Psoas muscle (tissue), 8 donors: ENCODE data around the gene KLRC3. TPM values are rescaled to one million over a fixed set of nuclear protein-coding genes. Genes with fewer than 3 reads are reported as not detected.
"Not testable (repeated sequence)": the region's sequence is repeated elsewhere in the genome, so short reads cannot be mapped to it uniquely, and the experiment has no call there.

Source experiments
- ATAC-seq, 4 donors: fragments of 200-7000 bp; cut with Tn5 transposase; one replicate each; pipeline ENCODE4 v1.9.1; 2020; ENCODE audit warnings: moderate library complexity in 3 of 4, mild to moderate bottlenecking in 2 of 4
- DNase-seq, 2 donors: peaks; one replicate each; pipeline ENCODE4 v3.0.0-alpha.2; 2020
- H3K27ac ChIP-seq: fragments of 200-600 bp; one replicate; pipeline ENCODE4 v1.8.0; 2022
- H3K27me3 ChIP-seq, 3 donors: fragments of 200-600 bp in 1 of 3; one replicate each; pipeline versions ENCODE4 v1.6.1 to v1.8.0; 2013 to 2022; ENCODE audit warnings: low read length in 2 of 3, mild to moderate bottlenecking in 2 of 3, moderate library complexity in 1 of 3; ENCODE audit not compliant: insufficient read depth in 3 of 3
- H3K36me3 ChIP-seq, 2 donors: fragments of 200-600 bp in 1 of 2; one replicate each; pipeline versions ENCODE4 v1.6.1 to v1.8.0; 2013 to 2022; ENCODE audit warnings: low read depth in 1 of 2, mild to moderate bottlenecking in 1 of 2, moderate library complexity in 1 of 2; ENCODE audit not compliant: insufficient read depth in 1 of 2
- H3K4me1 ChIP-seq: fragments of 200-600 bp; one replicate; pipeline ENCODE4 v1.8.0; 2022
- H3K4me3 ChIP-seq: fragments of 200-600 bp; one replicate; pipeline ENCODE4 v1.8.0; 2022; ENCODE audit warnings: mild to moderate bottlenecking
- H3K9me3 ChIP-seq: fragments of 200-600 bp; one replicate; pipeline ENCODE4 v1.8.0; 2022
- WGBS, 3 donors: extraction: QIAGEN DNeasy Blood & Tissue Kit; methylation state at CpG; one replicate each; pipeline versions ENCODE4 v1.1.6 to v1.1.7; 2013; 5-methylcytosine and 5-hydroxymethylcytosine counted together
- intact Hi-C, 2 donors: fragments of 100-400 bp; cut with DNase I; formaldehyde crosslinking; loops; one replicate each; pipeline versions ENCODE4 v1.11.0 to v1.14.2; 2022
- polyA plus RNA-seq, 3 donors: library from polyadenylated mRNA; stranded (reverse); fragments of 200-250 nt; gene quantifications; one replicate each; pipeline ENCODE4 v1.2.3, GENCODE V29; 2013
- total RNA-seq, 4 donors: library from RNA; stranded (reverse); fragmentation: NEBNext Ultra II Directional in 2 of 4; extraction: Animal tissue kit (Norgen Biotek cat#: 25700) in 2 of 4; gene quantifications; one replicate each; pipeline versions ENCODE4 v1.2.1 to v1.2.4, GENCODE V29; 2021 to 2023
- TF ChIP-seq, protein P1 (sequence below): fragments of 200-600 bp; IDR thresholded peaks from one replicate; pipeline ENCODE4 v1.8.0; 2022; ENCODE audit warnings: antibody characterized with exemption
- donor health status: healthy with polysubstance abuse.
- donor health status: DM: no; HTN: no; CAD: no; lungs with moderate emphysema.
- donor health status: Bipolar disorder and iron deficiency.
- donor health status: healthy.
- donor health status: DM: yes; HTN: yes; CAD: no.
- donor health status: DM: no; HTN: no; CAD: no.
- donor health status: DM: no; HTN: no; CAD: no.
- donor health status: DM: yes; HTN: yes; CAD: no.

The KLRC3 gene
- total and polyA plus RNA-seq, 7 donors = not detected

- peak; percentile 59 to 65 for DNase-seq
- 17 to 29% (median 27%) methylated on average over 7 of the region's 7 CpGs for WGBS, 3 donors
- H3K27ac ChIP-seq = no peak overlapping the region
Measured at GRCh38 chr12:10392394-10392930, 27.9 kb downstream of the KLRC3 start.

DNA sequence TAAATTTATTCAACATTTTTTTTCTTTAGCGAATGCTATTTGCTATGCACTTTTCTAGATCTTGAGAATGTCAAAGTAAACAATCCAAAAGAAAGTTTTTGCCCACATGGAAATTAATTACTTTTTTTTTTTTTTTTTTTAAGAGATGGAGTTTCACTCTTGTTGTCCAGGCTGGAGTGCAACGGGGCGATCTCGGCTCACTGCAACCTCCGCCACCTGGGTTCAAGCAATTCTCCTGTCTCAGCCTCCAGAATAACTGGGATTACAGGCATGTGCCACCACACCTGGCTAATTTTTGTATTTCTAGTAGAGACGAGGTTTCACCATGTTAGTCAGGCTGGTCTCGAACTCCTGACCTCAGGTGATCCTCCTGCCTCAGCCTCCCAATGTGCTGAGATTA is 29.4 kb downstream of the KLRC3 start:
- DNase-seq, H3K9me3 ChIP-seq, H3K4me3 ChIP-seq, ATAC-seq, intact Hi-C loops, H3K27me3 ChIP-seq, H3K36me3 ChIP-seq, H3K4me1 ChIP-seq, H3K27ac ChIP-seq: not testable (repeated sequence)
- WGBS, 3 donors = 90 to 96% (median 95%) methylated on average over 7 of the region's 7 CpGs

More at GRCh38 chr12:10392394-10392930, 27.9 kb downstream of the KLRC3 start:
- no peaks in the 10 kb centered on the region for H3K4me1 ChIP-seq
- TF ChIP-seq, protein P1, sequence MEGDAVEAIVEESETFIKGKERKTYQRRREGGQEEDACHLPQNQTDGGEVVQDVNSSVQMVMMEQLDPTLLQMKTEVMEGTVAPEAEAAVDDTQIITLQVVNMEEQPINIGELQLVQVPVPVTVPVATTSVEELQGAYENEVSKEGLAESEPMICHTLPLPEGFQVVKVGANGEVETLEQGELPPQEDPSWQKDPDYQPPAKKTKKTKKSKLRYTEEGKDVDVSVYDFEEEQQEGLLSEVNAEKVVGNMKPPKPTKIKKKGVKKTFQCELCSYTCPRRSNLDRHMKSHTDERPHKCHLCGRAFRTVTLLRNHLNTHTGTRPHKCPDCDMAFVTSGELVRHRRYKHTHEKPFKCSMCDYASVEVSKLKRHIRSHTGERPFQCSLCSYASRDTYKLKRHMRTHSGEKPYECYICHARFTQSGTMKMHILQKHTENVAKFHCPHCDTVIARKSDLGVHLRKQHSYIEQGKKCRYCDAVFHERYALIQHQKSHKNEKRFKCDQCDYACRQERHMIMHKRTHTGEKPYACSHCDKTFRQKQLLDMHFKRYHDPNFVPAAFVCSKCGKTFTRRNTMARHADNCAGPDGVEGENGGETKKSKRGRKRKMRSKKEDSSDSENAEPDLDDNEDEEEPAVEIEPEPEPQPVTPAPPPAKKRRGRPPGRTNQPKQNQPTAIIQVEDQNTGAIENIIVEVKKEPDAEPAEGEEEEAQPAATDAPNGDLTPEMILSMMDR = no peak
- peak; percentile 75 to 96 (median 89) for ATAC-seq
- H3K36me3 ChIP-seq = no peaks in the 10 kb centered on the region
- intact Hi-C loops = no loop called here
- no peaks in the 10 kb centered on the region for H3K27me3 ChIP-seq
- no peaks in the 10 kb centered on the region for H3K9me3 ChIP-seq
- no peak overlapping the region for H3K4me3 ChIP-seq

DNA sequence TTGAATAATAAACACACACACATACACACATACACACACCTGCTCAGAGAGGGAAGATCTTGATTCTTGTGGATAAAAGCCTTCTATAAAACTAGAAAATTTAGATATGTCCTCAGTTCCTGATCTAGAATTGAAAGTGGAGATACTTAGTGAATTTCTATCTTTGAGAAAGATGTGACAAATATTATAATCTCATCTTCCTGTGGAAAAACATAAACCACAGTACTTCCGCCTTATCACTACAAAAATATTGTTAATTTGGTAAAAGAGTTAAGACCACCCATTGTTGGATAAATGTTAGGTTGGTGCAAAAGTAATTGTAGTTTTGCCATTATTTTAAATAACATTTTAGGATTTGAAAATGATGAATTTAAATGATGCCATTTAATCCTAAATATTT is 30.5 kb downstream of the KLRC3 start, which contains the start of gene KLRK1:
KLRK1 (minus strand) TSS at position 138 of the 400 bp plus-strand sequence. CDS start 1,231 bp downstream, outside the sequence.
- Histone ChIP-seq H3K27me3 (no peaks in the 10 kb centered on the region), H3K4me1 (no peaks in the 10 kb centered on the region), H3K4me3 (no peak within 1 kb of the TSS), H3K9me3 (no peaks in the 10 kb centered on the region), H3K27ac (no peak within 1 kb of the TSS), H3K36me3 (no peaks in the 10 kb centered on the region)
- ATAC-seq = no peak
- intact Hi-C loops = no loop called here
- DNase-seq = no peak
- WGBS, 3 donors = 87 to 93% (median 93%) methylated on average over 1 of the region's 1 CpG
- TF ChIP-seq, protein P1 = no peak

DNA sequence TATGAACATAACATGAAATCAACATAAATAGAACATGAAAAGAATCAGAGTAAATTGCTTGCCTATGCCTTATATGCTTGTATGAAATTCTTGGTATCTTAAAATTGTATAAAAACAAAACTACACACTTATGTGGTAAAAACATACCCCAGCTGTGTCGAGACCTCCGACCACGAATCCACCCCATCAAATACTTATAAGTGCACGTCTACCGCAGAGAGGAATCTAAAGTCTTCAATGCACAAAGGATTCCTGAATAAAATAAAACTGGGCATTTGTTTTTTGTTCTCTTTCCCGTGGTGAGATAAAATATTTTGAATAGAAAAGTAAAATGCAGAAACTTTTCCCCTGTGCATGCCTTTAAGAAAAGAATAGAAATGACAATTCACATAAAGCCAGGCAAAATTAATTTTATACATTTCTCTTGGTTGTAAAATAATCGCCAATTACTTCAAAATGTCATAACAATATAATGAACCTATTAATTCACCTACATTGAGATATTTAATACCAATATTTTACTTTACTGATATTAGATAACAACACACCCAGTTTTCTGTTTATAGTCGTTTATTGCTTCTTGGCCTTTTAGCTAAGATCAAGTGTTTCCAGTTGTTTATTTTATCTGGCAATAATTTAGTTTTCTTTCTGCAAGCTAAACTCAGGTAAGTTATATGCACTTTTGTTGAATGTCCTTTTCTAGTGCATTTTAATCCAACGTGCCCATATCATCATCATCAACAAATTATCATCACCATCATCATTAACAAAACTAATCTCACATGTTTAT is 31.6 kb downstream of the KLRC3 start:
- H3K4me3 ChIP-seq = no peak overlapping the region
- no peak for ATAC-seq
- H3K9me3 ChIP-seq = peaks cover 3% of the 10 kb centered on the region
- intact Hi-C loops = no loop called here
- H3K36me3 ChIP-seq = no peaks in the 10 kb centered on the region
- no peaks in the 10 kb centered on the region for H3K27me3 ChIP-seq
- no peak overlapping the region for H3K27ac ChIP-seq
- no peaks in the 10 kb centered on the region for H3K4me1 ChIP-seq
- TF ChIP-seq, protein P1 = no peak
- 76 to 79% (median 78%) methylated on average over 9 of the region's 9 CpGs for WGBS, 3 donors
- DNase-seq = no peak

- H3K27me3 ChIP-seq, intact Hi-C loops, H3K36me3 ChIP-seq, H3K27ac ChIP-seq, H3K4me1 ChIP-seq, ATAC-seq, H3K9me3 ChIP-seq, DNase-seq, H3K4me3 ChIP-seq: not testable (repeated sequence)
- 93 to 94% (median 94%) methylated on average over 6 of the region's 6 CpGs for WGBS, 3 donors
Measured at GRCh38 chr12:10387498-10387897, 32.9 kb downstream of the KLRC3 start.
